GM18505 (cell line): ENCODE results near the gene VEPH1.

Experiments
- ATAC-seq: cut with Tn5 transposase; IDR thresholded peaks from one replicate; pipeline ENCODE4 v1.9.1; 2021; ENCODE audit not compliant: unreplicated experiment
- POLR2A ChIP-seq: IDR thresholded peaks from 4 replicates; pipeline ENCODE4 v1.6.1; 2011; ENCODE audit warnings: borderline replicate concordance; ENCODE audit not compliant: insufficient read depth, insufficient read length; ENCODE audit errors: extremely low read depth

Gene VEPH1

DNA sequence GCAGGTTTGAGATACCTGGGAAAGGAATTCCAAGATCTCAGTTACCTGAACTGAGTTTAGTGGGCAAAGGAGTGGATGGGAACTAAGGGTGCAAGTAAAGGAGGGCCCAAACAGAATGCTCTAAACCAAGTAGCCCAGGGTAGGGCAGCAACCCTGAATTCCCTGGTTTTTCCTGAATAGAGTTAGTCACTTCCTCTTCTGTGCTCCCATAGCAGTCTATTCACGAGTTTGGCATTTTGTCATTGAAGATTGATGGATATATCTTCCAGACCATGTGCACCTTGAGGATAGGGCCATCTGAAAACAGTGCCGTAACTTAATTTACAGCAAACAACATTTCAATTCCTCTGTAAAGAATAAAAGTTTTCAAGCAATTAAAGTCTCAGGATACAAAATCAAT, 85.1 kb downstream of the VEPH1 start:
- no peak for ATAC-seq
- no peak for TF ChIP-seq POLR2A

GRCh38 chr3:157417247-157417646, 86.0 kb downstream of the VEPH1 start:
- ATAC-seq: no peak

DNA sequence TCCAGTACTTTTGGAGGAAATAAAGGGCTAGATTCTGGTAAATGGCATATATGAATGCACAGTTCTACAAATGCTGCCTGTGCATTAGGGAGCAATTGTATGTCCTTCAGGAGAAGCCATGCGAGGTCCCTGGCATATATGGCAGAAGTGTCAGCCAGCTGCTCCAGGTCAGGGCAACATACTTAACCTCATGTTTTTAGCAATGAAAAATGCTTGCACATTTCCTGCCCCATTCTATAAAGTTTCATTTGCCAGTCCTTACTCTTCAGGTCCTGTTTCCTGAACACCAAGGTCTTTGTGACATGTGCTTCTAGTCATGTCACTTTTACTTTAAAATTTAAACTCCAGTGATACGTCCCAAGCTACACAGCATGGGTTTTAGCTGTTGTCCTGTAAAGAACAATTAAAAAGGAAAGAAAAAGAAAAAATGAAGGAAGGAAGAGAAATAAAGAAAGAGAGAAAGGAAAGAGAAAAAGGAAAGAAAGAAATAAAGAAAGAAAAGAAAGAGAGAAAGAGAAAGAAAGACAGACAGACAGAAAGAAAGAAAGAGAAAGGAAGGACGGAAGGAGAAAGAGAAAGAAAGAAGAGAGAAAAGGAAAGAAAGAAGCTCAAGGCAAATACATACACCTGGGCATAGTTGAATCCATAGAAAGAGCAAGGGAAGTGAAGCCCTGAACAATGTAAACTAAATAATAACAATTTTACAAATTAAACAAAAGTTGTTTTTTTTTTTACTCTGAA, 86.7 kb downstream of the VEPH1 start:
- no peak for ATAC-seq
- TF ChIP-seq POLR2A: no peak

More at GRCh38 chr3:157417247-157417646, 86.0 kb downstream of the VEPH1 start:
- TF ChIP-seq POLR2A: no peak

DNA sequence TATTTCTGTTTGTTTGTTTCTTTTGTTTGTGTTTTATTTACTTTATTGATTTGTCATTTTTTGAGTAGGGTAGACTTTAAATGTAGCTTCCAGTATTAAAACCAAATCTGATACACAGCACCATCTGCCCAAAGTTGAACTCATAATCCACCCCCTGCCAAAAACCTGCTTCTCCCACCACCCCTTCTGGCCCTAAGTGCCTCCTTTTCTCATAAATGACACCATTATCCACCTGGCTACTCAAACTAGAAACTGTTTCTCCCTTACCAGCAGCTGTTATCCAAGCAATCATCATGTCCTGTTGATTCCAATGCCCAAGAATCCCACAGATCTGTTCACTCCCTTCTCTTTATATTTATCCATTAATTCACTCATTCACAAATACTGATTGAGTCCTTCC, 88.4 kb downstream of the VEPH1 start:
- no peak for TF ChIP-seq POLR2A
- no peak for ATAC-seq

DNA sequence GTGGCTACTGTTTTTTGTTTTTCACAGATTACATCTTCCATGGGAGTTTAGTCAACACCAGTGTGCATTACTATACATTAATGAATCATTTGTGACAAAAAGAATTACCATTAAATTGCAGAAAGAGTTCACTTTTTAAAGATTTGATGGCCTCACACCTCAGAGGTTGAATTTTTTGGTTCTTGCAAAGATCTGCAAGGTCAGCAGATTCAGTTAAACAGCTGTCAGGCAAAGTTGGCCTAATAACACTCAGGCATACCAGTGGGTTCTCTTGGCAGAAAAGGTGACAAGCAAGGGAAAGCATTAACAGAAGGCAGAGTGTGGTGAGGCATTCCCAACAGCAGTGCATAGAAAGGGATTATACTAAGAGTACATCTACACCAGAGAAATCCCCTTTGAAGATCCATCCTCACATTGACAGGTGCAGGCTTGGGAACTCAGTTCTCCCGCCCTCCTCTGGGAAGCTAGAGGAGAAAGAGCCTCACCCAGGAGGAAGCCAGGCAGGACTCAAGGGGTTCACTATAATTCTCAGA, 90.8 kb downstream of the VEPH1 start:
- ATAC-seq: no peak

GRCh38 chr3:157410945-157411344, 92.3 kb downstream of the VEPH1 start:
- TF ChIP-seq POLR2A: no peak
- no peak for ATAC-seq

More for the DNA sequence above, 90.8 kb downstream of the VEPH1 start:
- TF ChIP-seq POLR2A: no peak

DNA sequence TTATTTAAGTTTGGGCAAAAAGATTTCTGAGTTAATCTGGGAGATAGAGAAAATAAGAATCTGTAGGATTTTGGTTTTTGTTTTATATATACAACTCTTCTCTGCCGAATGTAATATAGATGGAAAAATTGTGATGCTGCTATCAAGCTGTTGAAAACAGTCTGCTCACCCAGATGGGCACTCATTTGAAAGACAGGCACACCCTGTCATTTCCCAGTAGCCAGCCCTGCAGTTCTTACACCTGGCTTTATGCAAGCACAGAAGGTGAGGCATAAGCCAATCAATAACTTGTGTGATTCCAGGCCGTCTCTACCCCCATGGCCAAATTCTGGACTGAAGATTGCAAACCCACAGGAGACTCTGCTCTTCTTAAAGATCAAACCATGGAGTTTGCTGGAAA, 93.7 kb downstream of the VEPH1 start:
- no peak for TF ChIP-seq POLR2A
- no peak for ATAC-seq

- no peak for ATAC-seq
- TF ChIP-seq POLR2A: no peak
These were observed 94.6 kb downstream of the VEPH1 start for GRCh38 chr3:157408499-157409149.

DNA sequence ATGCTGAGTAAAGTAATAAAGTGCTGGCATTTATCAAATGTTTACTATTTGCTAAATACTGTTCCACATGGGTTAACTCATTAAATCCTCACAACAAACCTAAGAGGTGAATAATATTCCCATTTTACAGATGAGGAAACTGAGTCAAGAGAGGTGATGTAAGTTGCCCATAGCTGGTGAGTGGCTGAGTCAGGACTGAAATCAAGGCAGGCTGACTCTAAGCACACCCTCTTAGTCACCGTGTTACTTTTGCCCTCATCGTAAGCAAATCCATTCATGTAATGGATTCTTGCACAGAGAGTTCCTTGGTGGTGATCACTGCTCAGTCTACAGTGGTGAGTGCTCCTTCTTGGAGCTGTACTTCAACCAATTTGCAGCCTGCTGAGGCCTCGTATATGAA, 95.4 kb downstream of the VEPH1 start:
- TF ChIP-seq POLR2A: no peak
- no peak for ATAC-seq

DNA sequence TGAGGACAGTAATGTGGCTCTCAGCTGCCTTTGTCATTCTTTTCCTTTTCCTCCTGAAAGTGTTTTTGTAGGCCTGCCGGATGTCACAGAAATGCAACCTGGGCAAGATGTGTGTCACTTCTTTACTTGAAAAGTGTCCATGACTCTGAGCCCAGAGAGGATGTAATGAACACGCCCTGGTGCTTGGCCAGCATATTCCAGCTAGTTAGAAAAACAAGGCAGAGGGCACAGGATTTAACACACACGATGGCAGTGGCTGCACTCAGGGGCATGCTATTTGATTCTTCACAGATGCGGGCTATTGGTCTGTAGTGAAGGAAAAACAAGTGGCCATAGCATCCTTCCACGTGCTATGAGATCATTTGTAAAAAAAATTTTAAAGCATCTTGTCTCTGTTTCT, 96.8 kb downstream of the VEPH1 start:
- no peak for TF ChIP-seq POLR2A
- ATAC-seq: no peak

- no peak for ATAC-seq
- no peak for TF ChIP-seq POLR2A
These were observed 97.8 kb downstream of the VEPH1 start for GRCh38 chr3:157405457-157405856.

- ATAC-seq: no peak
- no peak for TF ChIP-seq POLR2A
These were observed 98.8 kb downstream of the VEPH1 start for GRCh38 chr3:157404381-157404780.

DNA sequence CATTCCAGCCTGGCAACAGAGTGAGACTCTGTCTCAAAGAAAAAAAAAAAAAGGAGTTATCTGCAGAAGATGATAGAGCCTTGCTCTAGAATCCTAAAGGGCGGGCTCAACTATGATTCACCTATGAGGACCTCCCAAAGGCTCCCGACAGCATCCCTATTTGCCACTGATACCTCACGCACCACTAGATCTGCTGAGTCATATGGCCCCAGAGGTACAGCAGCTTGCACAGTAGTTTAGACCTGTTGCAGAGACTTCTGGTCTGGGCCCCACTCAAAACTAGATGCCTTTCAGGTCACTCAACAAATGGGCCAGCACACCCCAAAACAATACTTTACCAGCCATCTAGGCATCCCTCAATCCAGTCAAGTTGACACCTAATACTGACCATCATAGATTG, 104.6 kb downstream of the VEPH1 start:
- TF ChIP-seq POLR2A: no peak
- no peak for ATAC-seq

- ATAC-seq: no peak
- TF ChIP-seq POLR2A: no peak
These were observed 108.8 kb downstream of the VEPH1 start for GRCh38 chr3:157394411-157394810.
